Muscle layer of duodenum (tissue), 2 donors: ENCODE results near the gene PCDHB10.
"Not testable (repeated sequence)": the region's sequence is repeated elsewhere in the genome, so short reads cannot be mapped to it uniquely, and the experiment has no call there.

Experiments
- H3K27ac ChIP-seq: one replicate; pipeline ENCODE4 v1.7.0; 2013; ENCODE audit warnings: mild to moderate bottlenecking, low read length
- H3K27me3 ChIP-seq: one replicate; pipeline ENCODE4 v1.7.0; 2013; ENCODE audit warnings: low read depth, mild to moderate bottlenecking, control low read depth, low read length
- H3K36me3 ChIP-seq, 2 donors: one replicate each; pipeline ENCODE4 v1.7.0; 2013; ENCODE audit warnings: low read length in 2 of 2, control low read depth in 1 of 2, mild to moderate bottlenecking in 1 of 2; ENCODE audit not compliant: insufficient read depth in 2 of 2, control insufficient read depth in 1 of 2
- H3K4me1 ChIP-seq, 2 donors: one replicate each; pipeline ENCODE4 v1.7.0; 2013; ENCODE audit warnings: low read length in 2 of 2, mild to moderate bottlenecking in 2 of 2, control low read depth in 1 of 2, moderate library complexity in 1 of 2; ENCODE audit not compliant: insufficient read depth in 2 of 2, control insufficient read depth in 1 of 2
- H3K4me3 ChIP-seq, 2 donors: one replicate each; pipeline ENCODE4 v1.7.0; 2013; ENCODE audit warnings: low read length in 2 of 2, low read depth in 1 of 2, mild to moderate bottlenecking in 1 of 2
- H3K9me3 ChIP-seq, 2 donors: one replicate each; pipeline ENCODE4 v1.7.0; 2013; ENCODE audit warnings: low read length in 2 of 2, control low read depth in 1 of 2, mild to moderate bottlenecking in 1 of 2; ENCODE audit not compliant: control insufficient read depth in 1 of 2
- donor health status: healthy.

PCDHB10 gene

GRCh38 chr5:141216035-141216434 is 23.9 kb downstream of the PCDHB10 start:
- not testable (repeated sequence) for H3K4me1 ChIP-seq, H3K27me3 ChIP-seq, H3K27ac ChIP-seq
- Histone ChIP-seq H3K9me3 (peaks cover 35 to 70% of the 10 kb centered on the region in 2 donors), H3K4me3 (peak overlapping the region in 1 of 2 donors; percentile 40), H3K36me3 (peaks cover 0 to 28% of the 10 kb centered on the region in 2 donors)

- Histone ChIP-seq H3K9me3 (peaks cover 43 to 84% of the 10 kb centered on the region in 2 donors), H3K27ac (no peak within 1 kb of the TSS), H3K4me3 (peak within 1 kb of the TSS; percentile 46 to 55), H3K27me3 (no peaks in the 10 kb centered on the region), H3K36me3 (peaks cover 0 to 22% of the 10 kb centered on the region in 2 donors), H3K4me1 (no peaks in the 10 kb centered on the region)
Observed at GRCh38 chr5:141223112-141223783, 31.1 kb downstream of the PCDHB10 start, which contains the start of gene PCDHB14. TSS of gene PCDHB14 (plus strand) at chr5:141223343. CDS start at chr5:141223506, 163 bp downstream.

DNA sequence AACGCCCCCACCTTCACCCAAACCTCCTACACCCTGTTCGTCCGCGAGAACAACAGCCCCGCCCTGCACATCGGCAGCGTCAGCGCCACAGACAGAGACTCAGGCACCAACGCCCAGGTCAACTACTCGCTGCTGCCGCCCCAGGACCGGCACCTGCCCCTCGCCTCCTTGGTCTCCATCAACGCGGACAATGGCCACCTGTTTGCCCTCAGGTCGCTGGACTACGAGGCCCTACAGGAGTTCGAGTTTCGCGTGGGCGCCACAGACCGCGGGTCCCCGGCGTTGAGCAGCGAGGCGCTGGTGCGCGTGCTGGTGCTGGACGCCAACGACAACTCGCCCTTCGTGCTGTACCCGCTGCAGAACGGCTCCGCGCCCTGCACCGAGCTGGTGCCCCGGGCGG is 32.7 kb downstream of the PCDHB10 start:
- not testable (repeated sequence) for H3K36me3 ChIP-seq, H3K27me3 ChIP-seq, H3K27ac ChIP-seq, H3K4me1 ChIP-seq
- Histone ChIP-seq H3K9me3 (peaks cover 41 to 75% of the 10 kb centered on the region in 2 donors), H3K4me3 (peak overlapping the region in 1 of 2 donors; percentile 55)

GRCh38 chr5:141225421-141225820 is 33.3 kb downstream of the PCDHB10 start:
- Histone ChIP-seq H3K9me3 (peaks cover 41 to 71% of the 10 kb centered on the region in 2 donors), H3K4me3 (peak overlapping the region in 1 of 2 donors; percentile 25)
- H3K27me3 ChIP-seq, H3K4me1 ChIP-seq, H3K27ac ChIP-seq, H3K36me3 ChIP-seq: not testable (repeated sequence)

GRCh38 chr5:141234109-141234667 is 42.0 kb downstream of the PCDHB10 start:
- Histone ChIP-seq H3K4me3 (peak overlapping the region; percentile 12 to 60), H3K36me3 (peaks cover 0 to 6% of the 10 kb centered on the region in 2 donors), H3K9me3 (peaks cover 31 to 79% of the 10 kb centered on the region in 2 donors)

DNA sequence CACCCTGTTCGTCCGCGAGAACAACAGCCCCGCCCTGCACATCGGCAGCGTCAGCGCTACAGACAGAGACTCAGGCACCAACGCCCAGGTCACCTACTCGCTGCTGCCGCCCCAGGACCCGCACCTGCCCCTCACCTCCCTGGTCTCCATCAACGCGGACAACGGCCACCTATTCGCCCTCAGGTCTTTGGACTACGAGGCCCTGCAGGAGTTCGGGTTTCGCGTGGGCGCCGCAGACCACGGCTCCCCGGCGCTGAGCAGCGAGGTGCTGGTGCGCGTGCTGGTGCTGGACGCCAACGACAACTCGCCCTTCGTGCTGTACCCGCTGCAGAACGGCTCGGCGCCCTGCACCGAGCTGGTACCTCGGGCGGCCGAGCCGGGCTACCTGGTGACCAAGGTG is 43.8 kb downstream of the PCDHB10 start:
- peaks cover 44 to 89% of the 10 kb centered on the region in 2 donors for H3K9me3 ChIP-seq
- H3K4me1 ChIP-seq, H3K27ac ChIP-seq, H3K27me3 ChIP-seq: not testable (repeated sequence)
- peaks cover 0 to 10% of the 10 kb centered on the region in 2 donors for H3K36me3 ChIP-seq
- H3K4me3 ChIP-seq = peak overlapping the region in 1 of 2 donors; percentile 60

More at GRCh38 chr5:141234109-141234667, 42.0 kb downstream of the PCDHB10 start:
- no peaks in the 10 kb centered on the region for H3K4me1 ChIP-seq
- no peaks in the 10 kb centered on the region for H3K27me3 ChIP-seq
- no peak overlapping the region for H3K27ac ChIP-seq

GRCh38 chr5:141236516-141237313 is 44.6 kb downstream of the PCDHB10 start:
- Histone ChIP-seq H3K4me3 (peak overlapping the region in 1 of 2 donors; percentile 60), H3K9me3 (peaks cover 44 to 92% of the 10 kb centered on the region in 2 donors), H3K36me3 (peaks cover 0 to 10% of the 10 kb centered on the region in 2 donors), H3K27ac (no peak overlapping the region), H3K27me3 (no peaks in the 10 kb centered on the region), H3K4me1 (no peaks in the 10 kb centered on the region)

DNA sequence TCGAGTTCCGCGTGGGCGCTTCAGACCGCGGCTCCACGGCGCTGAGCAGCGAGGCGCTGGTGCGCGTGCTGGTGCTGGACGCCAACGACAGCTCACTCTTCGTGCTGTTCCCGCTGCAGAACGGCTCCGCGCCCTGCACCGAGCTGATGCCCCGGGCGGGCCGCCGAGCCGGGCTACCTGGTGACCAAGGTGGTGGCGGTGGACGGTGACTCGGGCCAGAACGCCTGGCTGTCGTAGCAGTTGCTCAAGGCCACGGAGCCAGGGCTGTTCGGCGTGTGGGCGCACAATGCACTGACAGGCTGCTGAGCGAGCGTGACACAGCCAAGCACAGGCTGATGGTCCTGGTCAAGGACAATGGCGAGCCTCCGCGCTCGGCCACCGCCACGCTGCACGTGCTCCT is 49.3 kb downstream of the PCDHB10 start:
- peaks cover 61 to 91% of the 10 kb centered on the region in 2 donors for H3K9me3 ChIP-seq
- H3K36me3 ChIP-seq = peaks cover 0 to 10% of the 10 kb centered on the region in 2 donors
- H3K27ac ChIP-seq = no peak overlapping the region
- H3K4me1 ChIP-seq = no peaks in the 10 kb centered on the region
- no peaks in the 10 kb centered on the region for H3K27me3 ChIP-seq
- peak overlapping the region in 1 of 2 donors; percentile 54 for H3K4me3 ChIP-seq
